ENCODE results near the gene PARL.

DNA sequence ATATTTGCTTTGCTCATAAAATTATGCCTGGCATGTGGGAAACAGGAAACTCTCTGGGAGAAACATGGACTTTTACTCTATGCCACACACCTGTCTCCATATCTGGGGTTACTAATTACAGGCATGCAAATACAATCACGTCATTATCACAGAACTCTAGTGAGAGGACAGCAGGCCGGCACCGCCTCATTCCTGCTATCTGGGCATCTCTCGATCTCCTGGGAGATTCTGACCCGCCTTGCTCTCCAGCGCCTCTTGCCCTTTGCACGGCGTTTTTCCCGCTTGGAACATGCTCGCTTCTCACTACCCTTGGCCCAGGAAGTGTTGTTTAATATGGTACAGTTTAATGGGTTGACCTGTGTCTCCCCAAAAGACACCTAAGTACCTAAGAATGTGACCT is 45.4 kb upstream of the PARL start:
- TF ChIP-seq TBP (IDR thresholded peaks at IDR 0.05; ENCODE audit: low read depth, low read length) (no peak), SP1 (IDR thresholded peaks at IDR 0.05; ENCODE audit: low read depth, low read length) (no peak), TAF1 (IDR thresholded peaks at IDR 0.05; ENCODE audit: low read depth, low read length) (no peak), CEBPB (IDR thresholded peaks at IDR 0.05; ENCODE audit: low read depth, low read length) (no peak), TCF12 (IDR thresholded peaks at IDR 0.05; ENCODE audit: low read depth, low read length) (no peak), EGR1 (IDR thresholded peaks at IDR 0.05; ENCODE audit: borderline replicate concordance, low read depth, low read length) (no peak), SIX5 (IDR thresholded peaks at IDR 0.05; ENCODE audit: low read depth, low read length) (no peak), EP300 (IDR thresholded peaks at IDR 0.05; ENCODE audit: borderline replicate concordance in 1 of 2, low read depth in 2 of 2, low read length in 2 of 2) (no peak), RAD21 (IDR thresholded peaks at IDR 0.05 in 1 of 2, conservative IDR thresholded peaks at IDR 0.05 in 1 of 2; ENCODE audit: low read depth in 2 of 2, low read length in 2 of 2) (no peak), JUND (IDR thresholded peaks at IDR 0.05; ENCODE audit: low read length) (no peak)
- TF ChIP-seq, protein P1, sequence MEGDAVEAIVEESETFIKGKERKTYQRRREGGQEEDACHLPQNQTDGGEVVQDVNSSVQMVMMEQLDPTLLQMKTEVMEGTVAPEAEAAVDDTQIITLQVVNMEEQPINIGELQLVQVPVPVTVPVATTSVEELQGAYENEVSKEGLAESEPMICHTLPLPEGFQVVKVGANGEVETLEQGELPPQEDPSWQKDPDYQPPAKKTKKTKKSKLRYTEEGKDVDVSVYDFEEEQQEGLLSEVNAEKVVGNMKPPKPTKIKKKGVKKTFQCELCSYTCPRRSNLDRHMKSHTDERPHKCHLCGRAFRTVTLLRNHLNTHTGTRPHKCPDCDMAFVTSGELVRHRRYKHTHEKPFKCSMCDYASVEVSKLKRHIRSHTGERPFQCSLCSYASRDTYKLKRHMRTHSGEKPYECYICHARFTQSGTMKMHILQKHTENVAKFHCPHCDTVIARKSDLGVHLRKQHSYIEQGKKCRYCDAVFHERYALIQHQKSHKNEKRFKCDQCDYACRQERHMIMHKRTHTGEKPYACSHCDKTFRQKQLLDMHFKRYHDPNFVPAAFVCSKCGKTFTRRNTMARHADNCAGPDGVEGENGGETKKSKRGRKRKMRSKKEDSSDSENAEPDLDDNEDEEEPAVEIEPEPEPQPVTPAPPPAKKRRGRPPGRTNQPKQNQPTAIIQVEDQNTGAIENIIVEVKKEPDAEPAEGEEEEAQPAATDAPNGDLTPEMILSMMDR (IDR thresholded peaks at IDR 0.05; ENCODE audit: control extremely low read depth in 1 of 3, insufficient read depth in 1 of 3, low read depth in 1 of 3, low read length in 3 of 3): no peak

Measured in H1 (cell line).